ENCODE data around the gene COL5A3.
"Not testable (repeated sequence)": the region's sequence is repeated elsewhere in the genome, so short reads cannot be mapped to it uniquely, and the experiment has no call there.

COL5A3 gene

GRCh38 chr19:9961103-9961502 is 49.2 kb downstream of the COL5A3 start:
- ChIA-PET CTCF (no interaction called here), POLR2A (no interaction called here)
- no peak for DNase-seq (ENCODE audit: extremely low spot score)
- no peak for TF ChIP-seq CTCF (IDR thresholded peaks at IDR 0.05; ENCODE audit: control extremely low read depth, extremely low read depth, low read depth, missing control alignments)

GRCh38 chr19:9958379-9958821 is 51.9 kb downstream of the COL5A3 start:
- ChIA-PET CTCF (interaction anchor here (1.3 to 1.4 kb wide), 2 partner anchors 15 to 116 kb away, joined by 3 read pairs; no protein-coding TSS in a partner anchor), POLR2A (no interaction called here)
- TF ChIP-seq CTCF (IDR thresholded peaks at IDR 0.05; ENCODE audit: control extremely low read depth, extremely low read depth, low read depth, missing control alignments) = no peak
- no peak for DNase-seq (ENCODE audit: extremely low spot score)

GRCh38 chr19:9956956-9957355 is 53.3 kb downstream of the COL5A3 start:
- no peak for TF ChIP-seq CTCF (IDR thresholded peaks at IDR 0.05; ENCODE audit: control extremely low read depth, extremely low read depth, low read depth, missing control alignments)
- no peak for DNase-seq (ENCODE audit: extremely low spot score)
- CTCF ChIA-PET = no interaction called here
- POLR2A ChIA-PET = no interaction called here

- CTCF ChIA-PET = interaction anchor here (0.5 to 1.1 kb wide), 2 partner anchors 47 to 238 kb away, joined by 3 to 4 read pairs; no protein-coding TSS in a partner anchor
- POLR2A ChIA-PET = interaction anchor here (0.6 kb wide), 1 partner anchor 146 kb away, joined by 3 read pairs; no protein-coding TSS in a partner anchor
- TF ChIP-seq CTCF (IDR thresholded peaks at IDR 0.05; ENCODE audit: control extremely low read depth, extremely low read depth, low read depth, missing control alignments) = no peak
These were observed 56.3 kb downstream of the COL5A3 start for GRCh38 chr19:9953802-9954542.

GRCh38 chr19:9952276-9952675 is 58.0 kb downstream of the COL5A3 start:
- DNase-seq (ENCODE audit: extremely low spot score) = no peak
- POLR2A ChIA-PET = no interaction called here
- CTCF ChIA-PET = interaction anchor here (1.3 to 2.5 kb wide), 4 partner anchors 10 to 75 kb away, joined by 3 to 8 read pairs (median 4); no protein-coding TSS in a partner anchor
- TF ChIP-seq CTCF (IDR thresholded peaks at IDR 0.05; ENCODE audit: control extremely low read depth, extremely low read depth, low read depth, missing control alignments) = no peak

More at GRCh38 chr19:9953802-9954542, 56.3 kb downstream of the COL5A3 start:
- no peak for DNase-seq (ENCODE audit: extremely low spot score)

- ChIA-PET CTCF (interaction anchor here (1.3 to 1.9 kb wide), 3 partner anchors 15 to 53 kb away, joined by 3 to 6 read pairs (median 5); no protein-coding TSS in a partner anchor), POLR2A (no interaction called here)
- TF ChIP-seq CTCF (IDR thresholded peaks at IDR 0.05; ENCODE audit: control extremely low read depth, extremely low read depth, low read depth, missing control alignments) = no peak
- no peak for DNase-seq (ENCODE audit: extremely low spot score)
These were observed 62.9 kb downstream of the COL5A3 start for GRCh38 chr19:9947441-9947840.

- DNase-seq (ENCODE audit: extremely low spot score); POLR2A ChIA-PET: not testable (repeated sequence)
- CTCF ChIA-PET = interaction anchor here (1.7 to 2.2 kb wide), 3 partner anchors 14 to 54 kb away, joined by 5 to 10 read pairs (median 6); no protein-coding TSS in a partner anchor
These were observed 63.7 kb downstream of the COL5A3 start for GRCh38 chr19:9946528-9947125.
